ENCODE data around the gene GREM2. TPM values are rescaled to one million over a fixed set of nuclear protein-coding genes. Genes with fewer than 3 reads are reported as not detected.

GREM2 gene
- polyA plus RNA-seq, 3 donors from 2014 or later, result 0.56 to 1.1 (median 0.72) TPM

DNA sequence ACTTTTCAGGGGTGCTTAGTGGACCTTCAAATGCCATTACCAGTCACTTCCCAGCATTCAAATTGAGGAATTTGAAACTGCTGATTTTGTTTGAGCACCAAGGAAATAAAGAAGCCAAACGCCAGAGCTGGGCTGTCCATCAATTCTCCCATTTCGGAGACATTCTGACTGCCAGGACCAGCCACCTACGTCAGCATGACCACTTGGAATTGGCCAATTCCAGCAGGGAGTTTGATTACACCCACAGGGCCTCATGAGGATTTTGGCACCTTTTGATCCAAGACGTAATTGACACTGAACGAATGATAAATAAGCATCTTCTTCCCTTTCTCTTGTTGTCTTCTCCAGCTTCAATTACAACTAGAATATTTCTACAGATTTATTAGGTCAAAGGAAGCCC lies 40.2 kb downstream of the GREM2 start:
- peaks cover 16 to 25% of the 10 kb centered on the region in 2 donors for H3K4me1 Mint-ChIP-seq
- H3K4me3 Mint-ChIP-seq, result no peak overlapping the region
- peak overlapping the region in 1 of 6 donors; percentile 53 for H3K27ac Mint-ChIP-seq
- DNase-seq, result no peak
- H3K9me3 Mint-ChIP-seq, result no peaks in the 10 kb centered on the region
- no peaks in the 10 kb centered on the region for H3K36me3 Mint-ChIP-seq
- peaks cover 4 to 5% (median 4%) of the 10 kb centered on the region in 3 donors for H3K27me3 Mint-ChIP-seq (ENCODE audit: low read depth in 3 of 3)

- H3K4me3 Mint-ChIP-seq, result no peak overlapping the region
- DNase-seq, result no peak
- no peak overlapping the region for H3K27ac Mint-ChIP-seq
- peaks cover 0 to 5% (median 0%) of the 10 kb centered on the region in 3 donors for H3K36me3 Mint-ChIP-seq
- H3K9me3 Mint-ChIP-seq, result no peaks in the 10 kb centered on the region
- H3K27me3 Mint-ChIP-seq (ENCODE audit: low read depth in 3 of 3), result no peaks in the 10 kb centered on the region
- no peaks in the 10 kb centered on the region for H3K4me1 Mint-ChIP-seq
Observed at GRCh38 chr1:240567066-240567465, 44.9 kb downstream of the GREM2 start.

DNA sequence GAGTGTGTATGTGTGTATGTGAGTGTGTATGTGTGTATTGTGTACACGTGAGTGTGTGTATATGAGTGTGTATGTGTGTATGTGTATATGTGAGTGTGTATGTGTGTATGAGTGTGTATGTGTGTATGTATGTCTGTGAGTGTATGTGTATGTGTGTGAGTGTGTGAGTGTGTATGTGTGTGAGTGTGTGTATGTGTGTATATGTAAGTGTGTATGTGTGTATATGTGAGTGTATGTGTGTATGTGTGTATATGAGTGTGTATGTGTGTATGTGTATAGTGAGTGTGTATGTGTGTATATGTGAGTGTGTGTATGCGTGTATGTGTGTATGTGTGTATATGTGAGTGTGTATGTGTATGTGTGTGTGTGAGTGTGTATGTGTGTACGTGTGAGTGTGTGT lies 49.2 kb downstream of the GREM2 start:
- H3K9me3 Mint-ChIP-seq, result no peaks in the 10 kb centered on the region
- peaks cover 0 to 2% (median 2%) of the 10 kb centered on the region in 3 donors for H3K27me3 Mint-ChIP-seq (ENCODE audit: low read depth in 3 of 3)
- H3K36me3 Mint-ChIP-seq, result peaks cover 0 to 5% (median 2%) of the 10 kb centered on the region in 3 donors
- no peaks in the 10 kb centered on the region for H3K4me1 Mint-ChIP-seq
- no peak overlapping the region for H3K27ac Mint-ChIP-seq
- no peak overlapping the region for H3K4me3 Mint-ChIP-seq
- no peak for DNase-seq

DNA sequence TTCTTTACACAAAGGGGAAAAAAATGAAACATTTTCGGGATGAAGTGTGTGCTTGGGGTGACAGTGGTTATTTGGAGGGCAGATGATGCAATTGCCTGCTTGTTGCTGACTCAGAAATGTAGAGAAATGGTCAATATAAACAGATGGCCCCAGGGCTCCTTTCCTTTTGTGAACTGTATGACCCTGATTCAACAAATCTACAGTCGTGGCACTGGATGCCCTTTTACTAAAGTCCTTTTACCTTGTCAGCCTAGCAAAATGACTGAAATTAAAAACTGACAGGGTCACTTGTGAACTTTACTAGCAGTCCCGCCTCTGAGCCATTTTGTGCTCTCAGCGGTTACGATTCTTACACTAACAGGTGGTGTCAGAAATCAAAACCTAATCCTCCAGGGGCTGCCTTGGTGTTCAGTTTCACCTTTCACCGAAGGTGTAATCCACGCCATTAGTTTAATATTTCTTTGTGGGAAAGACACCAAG lies 49.8 kb downstream of the GREM2 start:
- Mint-ChIP-seq H3K27me3 (ENCODE audit: low read depth in 3 of 3) (peaks cover 0 to 3% (median 2%) of the 10 kb centered on the region in 3 donors), H3K36me3 (peaks cover 0 to 5% (median 2%) of the 10 kb centered on the region in 3 donors), H3K4me1 (no peaks in the 10 kb centered on the region), H3K4me3 (no peak overlapping the region), H3K27ac (no peak overlapping the region), H3K9me3 (no peaks in the 10 kb centered on the region)
- DNase-seq, result no peak

DNA sequence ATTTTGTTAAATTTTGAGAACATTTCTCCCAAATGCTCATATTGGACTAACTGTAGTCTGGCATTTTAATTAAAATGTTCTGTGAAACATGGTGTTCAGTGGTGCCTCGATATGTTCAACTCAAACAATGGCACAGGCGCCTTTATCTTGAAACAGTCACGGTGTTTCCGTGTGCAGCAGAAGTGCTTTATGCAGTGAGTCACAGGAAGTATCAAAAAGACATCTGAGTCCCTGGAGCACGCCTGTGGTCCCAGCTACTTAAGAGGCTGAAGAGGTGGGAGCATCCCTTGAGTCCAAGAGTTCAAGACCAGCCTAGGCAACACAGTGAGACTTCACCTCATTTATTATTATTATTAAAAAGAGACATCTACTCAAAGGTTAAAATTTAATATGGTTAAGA lies 52.2 kb downstream of the GREM2 start:
- H3K4me1 Mint-ChIP-seq, result no peaks in the 10 kb centered on the region
- no peak overlapping the region for H3K27ac Mint-ChIP-seq
- H3K4me3 Mint-ChIP-seq, result no peak overlapping the region
- no peaks in the 10 kb centered on the region for H3K9me3 Mint-ChIP-seq
- DNase-seq, result no peak
- H3K36me3 Mint-ChIP-seq, result peaks cover 0 to 2% (median 0%) of the 10 kb centered on the region in 3 donors
- H3K27me3 Mint-ChIP-seq (ENCODE audit: low read depth in 3 of 3), result peaks cover 2 to 7% (median 3%) of the 10 kb centered on the region in 3 donors

- Mint-ChIP-seq H3K27me3 (ENCODE audit: low read depth in 3 of 3) (peaks cover 0 to 7% (median 5%) of the 10 kb centered on the region in 3 donors), H3K9me3 (no peaks in the 10 kb centered on the region), H3K4me1 (no peaks in the 10 kb centered on the region), H3K36me3 (peaks cover 0 to 2% (median 0%) of the 10 kb centered on the region in 3 donors), H3K4me3 (no peak overlapping the region), H3K27ac (no peak overlapping the region)
- no peak for DNase-seq
Observed at GRCh38 chr1:240555524-240555923, 56.4 kb downstream of the GREM2 start.

DNA sequence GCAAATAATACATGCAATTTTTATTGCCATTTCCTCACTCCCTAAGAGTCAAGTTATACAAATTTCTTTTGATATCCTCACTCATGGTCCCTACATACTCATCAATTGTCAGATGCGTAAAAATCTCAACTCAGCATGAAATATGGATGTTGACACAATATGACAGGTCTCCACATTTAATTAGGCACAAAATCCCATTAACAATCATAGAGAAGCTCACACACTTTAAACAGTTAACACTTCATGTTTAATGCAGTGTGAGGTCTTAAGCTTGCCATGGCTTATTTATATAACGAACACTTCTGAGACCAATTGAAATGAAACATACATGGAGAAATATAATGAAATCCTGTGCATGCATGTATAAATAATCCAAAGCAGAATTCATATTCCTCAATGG lies 58.6 kb downstream of the GREM2 start:
- H3K9me3 Mint-ChIP-seq, result peaks cover 0 to 3% (median 0%) of the 10 kb centered on the region in 6 donors
- peaks cover 0 to 3% (median 2%) of the 10 kb centered on the region in 3 donors for H3K36me3 Mint-ChIP-seq
- no peak overlapping the region for H3K27ac Mint-ChIP-seq
- H3K4me3 Mint-ChIP-seq, result no peak overlapping the region
- H3K4me1 Mint-ChIP-seq, result no peaks in the 10 kb centered on the region
- H3K27me3 Mint-ChIP-seq (ENCODE audit: low read depth in 3 of 3), result peaks cover 1 to 7% (median 5%) of the 10 kb centered on the region in 3 donors
- DNase-seq, result no peak

- Mint-ChIP-seq H3K27me3 (ENCODE audit: low read depth in 3 of 3) (peaks cover 0 to 6% (median 3%) of the 10 kb centered on the region in 3 donors), H3K27ac (peak overlapping the region in 3 of 6 donors; percentile 3 to 75 (median 22)), H3K9me3 (peaks cover 0 to 1% (median 0%) of the 10 kb centered on the region in 6 donors), H3K36me3 (peaks cover 3 to 15% (median 4%) of the 10 kb centered on the region in 3 donors), H3K4me3 (peak overlapping the region; percentile 15 to 68 (median 42)), H3K4me1 (peaks cover 22 to 26% of the 10 kb centered on the region in 2 donors)
- DNase-seq, result peak; percentile 9 to 35 (median 18)
Observed at GRCh38 chr1:240539769-240540414, 72.1 kb downstream of the GREM2 start.

- Mint-ChIP-seq H3K4me3 (peak overlapping the region in 1 of 5 donors; percentile 10), H3K4me1 (peaks cover 22 to 26% of the 10 kb centered on the region in 2 donors), H3K36me3 (peaks cover 5 to 19% (median 6%) of the 10 kb centered on the region in 3 donors), H3K27me3 (ENCODE audit: low read depth in 3 of 3) (peaks cover 3 to 6% (median 6%) of the 10 kb centered on the region in 3 donors), H3K27ac (no peak overlapping the region), H3K9me3 (peaks cover 0 to 4% (median 0%) of the 10 kb centered on the region in 6 donors)
- no peak for DNase-seq
Observed at GRCh38 chr1:240538776-240539430, 73.1 kb downstream of the GREM2 start.

DNA sequence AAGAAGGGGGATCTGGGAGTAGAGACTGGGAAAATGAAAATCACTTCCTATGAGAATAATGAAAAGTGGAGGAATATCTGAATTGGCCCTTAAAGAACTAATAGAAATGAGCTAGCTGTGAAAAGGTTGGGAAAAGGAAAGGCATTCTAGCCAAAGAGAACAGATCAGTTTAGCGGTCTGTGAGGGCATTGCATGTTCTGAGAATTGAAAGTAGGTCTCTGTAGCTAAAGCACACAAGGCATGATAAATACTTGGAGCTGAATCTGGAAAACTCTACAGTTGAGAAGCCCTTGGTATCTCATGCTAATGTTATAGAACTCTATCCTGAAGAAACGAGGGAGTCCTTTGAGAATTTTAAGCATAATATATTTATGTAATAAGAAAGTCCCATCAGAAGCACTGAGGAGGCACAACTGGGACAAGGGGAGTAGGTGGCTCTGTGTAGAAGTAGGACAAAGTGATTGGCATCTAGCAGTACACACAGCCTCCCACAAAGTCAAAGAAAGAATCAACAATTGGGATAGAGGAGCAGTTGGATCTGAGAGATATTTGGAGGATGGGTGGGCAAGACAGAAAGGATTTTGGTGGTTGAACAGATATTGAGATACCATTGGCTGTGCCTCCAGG lies 78.7 kb downstream of the GREM2 start:
- DNase-seq, result no peak
- Mint-ChIP-seq H3K27me3 (ENCODE audit: low read depth in 3 of 3) (peaks cover 2 to 9% (median 4%) of the 10 kb centered on the region in 3 donors), H3K27ac (no peak overlapping the region), H3K4me1 (no peaks in the 10 kb centered on the region), H3K9me3 (peaks cover 0 to 6% (median 0%) of the 10 kb centered on the region in 6 donors), H3K36me3 (peaks cover 7 to 10% (median 7%) of the 10 kb centered on the region in 3 donors), H3K4me3 (no peak overlapping the region)

DNA sequence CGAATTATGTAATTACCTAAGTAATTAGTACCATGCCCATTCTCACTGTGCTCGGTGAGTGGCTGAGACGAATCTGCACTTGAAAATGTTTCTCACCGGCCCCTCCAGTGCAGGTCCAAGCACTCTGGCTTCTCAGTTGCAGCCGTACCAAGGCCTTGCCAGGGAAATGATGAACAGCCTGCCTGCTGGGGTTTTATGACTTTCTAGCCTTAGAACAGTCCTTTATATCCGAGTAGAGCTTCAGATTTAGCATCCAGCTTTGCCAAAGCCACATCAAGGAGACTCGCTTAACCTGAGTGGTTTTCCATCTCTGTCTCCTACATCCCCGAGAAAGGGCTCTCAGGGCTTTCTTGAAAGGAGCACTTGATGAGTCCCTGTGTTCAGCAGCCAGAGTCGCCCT lies 83.4 kb downstream of the GREM2 start:
- Mint-ChIP-seq H3K27me3 (ENCODE audit: low read depth in 3 of 3) (peaks cover 2% of the 10 kb centered on the region in 3 donors), H3K36me3 (peaks cover 0 to 3% (median 0%) of the 10 kb centered on the region in 3 donors), H3K4me1 (peaks cover 0 to 10% of the 10 kb centered on the region in 2 donors), H3K27ac (no peak overlapping the region), H3K4me3 (no peak overlapping the region), H3K9me3 (no peaks in the 10 kb centered on the region)
- no peak for DNase-seq

GRCh38 chr1:240527086-240527485 lies 84.9 kb downstream of the GREM2 start:
- Mint-ChIP-seq H3K9me3 (peaks cover 0 to 5% (median 0%) of the 10 kb centered on the region in 6 donors), H3K4me3 (no peak overlapping the region), H3K36me3 (peaks cover 0 to 3% (median 0%) of the 10 kb centered on the region in 3 donors), H3K4me1 (peaks cover 0 to 10% of the 10 kb centered on the region in 2 donors), H3K27me3 (ENCODE audit: low read depth in 3 of 3) (peaks cover 0 to 2% (median 2%) of the 10 kb centered on the region in 3 donors), H3K27ac (no peak overlapping the region)
- DNase-seq, result no peak

DNA sequence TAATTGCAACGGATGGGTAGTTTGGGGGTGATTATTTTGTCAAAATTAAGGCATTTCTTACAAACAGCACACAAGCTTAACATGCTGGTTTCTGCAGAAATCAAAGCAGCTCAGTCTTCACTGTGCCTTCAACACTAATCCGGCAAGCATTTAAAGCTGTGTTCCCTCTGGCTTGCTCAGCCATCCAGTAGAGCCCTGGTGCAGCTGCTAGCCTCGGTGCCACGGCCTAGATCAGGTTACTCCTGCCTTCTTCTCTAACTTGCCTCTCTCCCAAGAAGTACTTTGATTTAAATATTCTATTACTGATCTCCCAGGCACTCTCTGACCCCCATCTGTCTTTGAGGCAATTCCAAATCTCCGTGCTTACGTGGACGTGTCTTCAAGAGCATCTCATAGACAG lies 85.6 kb downstream of the GREM2 start:
- H3K27me3 Mint-ChIP-seq (ENCODE audit: low read depth in 3 of 3), result peaks cover 0 to 2% (median 0%) of the 10 kb centered on the region in 3 donors
- H3K36me3 Mint-ChIP-seq, result peaks cover 0 to 3% (median 0%) of the 10 kb centered on the region in 3 donors
- H3K4me1 Mint-ChIP-seq, result peaks cover 0 to 14% of the 10 kb centered on the region in 2 donors
- no peak overlapping the region for H3K27ac Mint-ChIP-seq
- DNase-seq, result no peak
- peaks cover 0 to 6% (median 0%) of the 10 kb centered on the region in 6 donors for H3K9me3 Mint-ChIP-seq
- no peak overlapping the region for H3K4me3 Mint-ChIP-seq

Data from immature natural killer cell (primary cell).